Ureter (tissue), 1 donor: ENCODE data around the gene ZFHX2. TPM values are rescaled to one million over a fixed set of nuclear protein-coding genes. Genes with fewer than 3 reads are reported as not detected.
"Not testable (repeated sequence)": the region's sequence is repeated elsewhere in the genome, so short reads cannot be mapped to it uniquely, and the experiment has no call there.

Experiments
- DNase-seq: peaks from one replicate; pipeline ENCODE4 v3.0.0-alpha.2; 2020; ENCODE audit warnings: low spot score
- total RNA-seq: library from RNA; stranded (reverse); gene quantifications from one replicate; pipeline ENCODE4 v1.2.4, GENCODE V29; 2023
- donor health status: DM: yes; HTN: yes; CAD: no.

The ZFHX2 gene
- 2.8 TPM for total RNA-seq

DNA sequence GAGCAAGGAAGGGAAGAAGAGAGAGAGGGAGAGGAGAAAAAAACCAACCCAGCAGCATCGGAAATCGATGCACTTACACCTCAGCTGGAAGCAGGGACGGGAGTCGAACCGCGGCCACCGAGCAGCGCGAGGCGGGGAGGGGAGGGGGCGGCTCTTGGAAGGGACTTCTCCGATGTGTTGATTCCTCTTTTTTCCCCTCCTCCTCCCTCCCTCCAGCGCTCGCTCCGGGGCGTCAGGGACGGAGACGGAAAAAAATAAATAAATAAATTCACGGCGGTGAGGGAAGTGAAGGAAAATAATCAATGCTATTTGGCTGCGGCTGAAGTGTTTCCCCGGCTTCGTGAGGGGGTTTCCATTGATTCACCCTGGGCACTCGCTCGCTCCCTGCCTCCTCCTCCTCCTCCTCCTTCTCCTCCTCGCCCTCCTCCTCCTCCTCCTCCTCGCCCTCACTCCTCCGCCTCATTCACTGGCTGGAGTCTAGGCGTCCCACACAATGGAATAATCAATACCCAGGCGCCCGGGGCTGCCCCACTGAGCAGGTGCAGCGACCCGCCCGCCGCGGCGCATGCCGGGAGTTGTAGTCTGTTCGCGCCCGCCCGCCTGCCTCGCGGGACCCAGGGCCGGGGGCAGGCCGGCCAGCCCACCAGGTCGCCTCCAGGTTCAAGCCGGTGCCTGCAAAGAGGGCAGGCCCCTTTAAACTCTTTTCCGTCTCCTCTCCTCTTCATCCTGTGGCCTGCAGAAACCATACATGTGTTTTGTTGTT lies at the start of gene ZFHX2:
Gene ZFHX2, minus strand, starts transcription at position 500 of the 763 bp plus-strand sequence. CDS start 16,440 bp downstream, outside the sequence.
- DNase-seq = no peak

DNA sequence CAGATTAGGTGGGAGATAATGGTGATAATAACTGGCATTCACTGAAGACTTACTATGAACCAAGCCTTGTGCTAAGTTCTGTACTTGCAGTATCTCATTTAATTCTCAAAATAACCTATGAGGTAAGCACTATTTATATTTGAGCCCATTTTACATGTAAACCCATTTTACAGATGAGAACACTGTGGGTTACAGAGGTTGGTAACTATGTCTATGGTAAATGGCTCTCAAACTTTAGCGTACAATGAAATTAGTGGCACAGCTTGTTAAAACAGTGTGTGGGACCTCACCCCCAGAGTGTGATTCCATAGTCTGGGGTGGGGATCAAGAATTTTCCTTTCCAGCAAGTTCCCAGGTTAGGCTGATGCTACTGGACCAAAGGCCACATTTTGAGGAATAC lies 49.2 kb upstream of the ZFHX2 start:
- no peak for DNase-seq

DNA sequence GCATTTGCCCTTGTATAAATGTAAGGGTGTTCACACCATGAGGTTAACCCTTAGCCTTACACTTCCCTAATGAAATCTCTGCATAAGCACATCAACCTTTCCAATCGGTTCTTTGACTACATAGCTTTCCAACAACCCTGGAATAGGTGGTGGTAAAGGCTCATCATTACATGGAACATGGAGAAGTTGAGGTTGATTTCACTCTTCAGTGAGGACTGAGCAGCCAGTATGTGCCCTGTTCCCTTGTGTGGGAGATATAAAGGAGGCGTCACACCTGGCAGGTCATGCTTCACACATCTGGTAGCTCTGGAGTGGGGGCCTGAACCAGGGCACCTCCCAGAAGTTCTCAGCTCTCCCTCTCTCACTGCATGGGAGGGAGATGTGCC lies 48.8 kb upstream of the ZFHX2 start:
- DNase-seq = no peak

DNA sequence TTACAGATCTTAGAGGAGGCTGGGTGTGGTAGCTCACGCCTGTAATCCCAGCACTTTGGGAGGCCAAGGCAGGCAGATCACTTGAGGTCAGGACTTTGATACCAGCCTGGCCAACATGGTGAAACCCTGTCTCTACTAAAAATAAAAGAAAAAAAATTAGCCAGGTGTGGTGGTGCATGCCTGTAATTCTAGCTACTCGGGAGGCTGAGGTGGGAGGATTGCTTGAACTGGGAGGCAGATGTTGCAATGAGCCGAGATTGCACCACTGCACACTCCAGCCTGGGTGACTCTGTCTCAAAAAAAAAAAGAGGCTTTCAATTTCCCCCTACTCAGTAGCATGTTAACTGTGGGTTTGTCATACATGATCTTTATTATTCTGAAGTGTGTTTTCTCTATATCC lies 42.6 kb upstream of the ZFHX2 start:
- DNase-seq = not testable (repeated sequence)

DNA sequence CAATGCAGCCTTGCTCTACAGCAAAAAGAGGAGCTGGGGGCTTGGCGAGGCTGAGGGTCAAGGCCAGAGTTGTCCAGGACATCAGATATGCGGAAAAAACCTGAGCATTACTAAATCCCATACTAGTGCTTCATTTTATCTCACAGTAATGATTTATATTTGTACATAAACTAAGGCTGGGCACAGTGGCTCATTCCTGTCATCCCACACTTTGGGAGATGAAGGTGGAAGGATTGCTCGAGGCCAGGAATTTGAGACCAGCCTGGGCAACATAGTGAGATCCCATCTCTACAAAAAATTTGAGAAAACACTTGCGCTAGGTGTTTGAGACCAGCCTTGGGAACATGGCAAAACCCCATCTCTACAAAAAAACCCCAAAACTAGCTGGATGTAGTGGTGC lies 38.6 kb upstream of the ZFHX2 start:
- no peak for DNase-seq

DNA sequence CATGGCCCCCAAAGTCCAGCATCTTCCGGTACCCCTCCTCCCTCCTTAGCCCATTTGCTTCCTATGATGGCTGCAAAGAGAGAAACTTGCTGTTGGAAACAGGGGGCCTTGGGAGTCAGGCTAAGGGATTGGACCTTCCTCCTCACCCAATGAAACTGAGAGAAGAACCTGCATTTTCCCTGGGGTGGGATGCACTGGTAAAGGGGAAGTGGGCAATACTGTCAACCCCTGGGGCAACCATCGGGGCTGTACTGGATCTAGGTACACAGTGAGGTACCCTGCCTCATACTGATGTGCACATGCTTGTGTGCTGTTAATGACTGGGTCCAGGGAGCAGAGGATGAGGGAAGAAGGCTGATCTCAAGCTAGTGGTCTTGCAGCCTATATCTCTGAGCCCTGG lies 38.0 kb upstream of the ZFHX2 start:
- DNase-seq = no peak

DNA sequence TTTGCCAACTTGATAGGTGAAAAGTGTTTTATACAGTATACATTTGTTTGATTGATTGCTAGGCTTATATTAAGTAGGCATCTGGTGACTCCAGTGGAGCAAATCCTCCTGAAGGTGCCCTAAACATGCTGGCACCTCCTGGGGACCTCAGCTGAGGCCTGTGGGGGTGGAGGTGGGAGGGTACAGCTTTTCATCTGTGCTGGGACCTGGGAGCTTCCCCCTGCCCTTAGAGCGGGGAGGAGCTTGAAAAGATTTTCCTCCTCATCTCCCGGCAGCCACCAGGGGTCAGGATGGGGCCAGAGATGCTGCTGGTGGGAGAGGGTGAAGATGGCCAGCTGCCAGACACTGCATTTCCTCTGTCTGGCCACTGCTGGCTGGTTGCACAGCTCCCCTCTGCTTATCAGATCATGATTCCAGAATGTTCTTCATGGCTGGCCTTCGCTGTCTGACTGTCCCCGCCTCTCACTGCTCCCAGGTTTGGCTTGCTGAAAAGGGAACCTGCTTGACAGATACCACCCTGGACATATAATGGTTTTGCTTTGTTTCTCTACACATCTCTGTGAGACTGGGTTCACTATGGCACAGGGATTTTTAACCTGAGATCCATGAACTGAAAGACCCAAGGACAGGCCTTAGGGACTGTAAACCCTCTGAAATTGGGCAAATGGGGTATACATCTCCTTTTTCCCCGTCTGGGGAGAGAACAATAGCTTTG lies 37.5 kb upstream of the ZFHX2 start:
- DNase-seq = peak; percentile 91

DNA sequence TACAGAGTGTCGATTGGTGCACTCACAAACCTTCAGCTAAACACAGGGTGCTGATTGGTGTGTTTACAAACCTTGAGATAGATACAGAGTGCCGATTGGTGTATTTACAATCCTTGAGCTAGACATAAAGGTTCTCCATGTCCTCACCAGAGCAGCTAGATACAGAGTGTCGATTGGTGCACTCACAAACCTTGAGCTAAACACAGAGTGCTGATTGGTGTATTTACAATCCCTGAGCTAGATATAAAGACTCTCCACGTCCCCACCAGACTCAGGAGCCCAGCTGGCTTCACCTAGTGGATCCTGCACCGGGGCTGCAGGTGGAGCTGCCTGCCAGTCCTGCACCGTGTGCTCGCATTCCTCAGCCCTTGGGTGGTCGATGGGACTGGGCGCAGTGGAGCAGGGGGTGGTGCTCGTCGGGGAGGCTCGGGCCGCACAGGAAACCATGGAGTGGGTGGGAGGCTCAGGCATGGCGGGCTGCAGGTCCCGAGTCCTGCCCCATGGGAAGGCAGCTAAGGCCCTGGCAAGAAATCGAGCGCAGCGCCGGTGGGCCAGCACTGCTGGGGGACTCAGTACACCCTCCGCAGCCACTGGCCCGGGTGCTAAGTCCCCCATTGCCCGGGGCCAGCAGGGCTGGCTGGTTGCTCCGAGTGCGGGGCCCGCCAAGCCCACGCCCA lies 33.1 kb upstream of the ZFHX2 start:
- not testable (repeated sequence) for DNase-seq

DNA sequence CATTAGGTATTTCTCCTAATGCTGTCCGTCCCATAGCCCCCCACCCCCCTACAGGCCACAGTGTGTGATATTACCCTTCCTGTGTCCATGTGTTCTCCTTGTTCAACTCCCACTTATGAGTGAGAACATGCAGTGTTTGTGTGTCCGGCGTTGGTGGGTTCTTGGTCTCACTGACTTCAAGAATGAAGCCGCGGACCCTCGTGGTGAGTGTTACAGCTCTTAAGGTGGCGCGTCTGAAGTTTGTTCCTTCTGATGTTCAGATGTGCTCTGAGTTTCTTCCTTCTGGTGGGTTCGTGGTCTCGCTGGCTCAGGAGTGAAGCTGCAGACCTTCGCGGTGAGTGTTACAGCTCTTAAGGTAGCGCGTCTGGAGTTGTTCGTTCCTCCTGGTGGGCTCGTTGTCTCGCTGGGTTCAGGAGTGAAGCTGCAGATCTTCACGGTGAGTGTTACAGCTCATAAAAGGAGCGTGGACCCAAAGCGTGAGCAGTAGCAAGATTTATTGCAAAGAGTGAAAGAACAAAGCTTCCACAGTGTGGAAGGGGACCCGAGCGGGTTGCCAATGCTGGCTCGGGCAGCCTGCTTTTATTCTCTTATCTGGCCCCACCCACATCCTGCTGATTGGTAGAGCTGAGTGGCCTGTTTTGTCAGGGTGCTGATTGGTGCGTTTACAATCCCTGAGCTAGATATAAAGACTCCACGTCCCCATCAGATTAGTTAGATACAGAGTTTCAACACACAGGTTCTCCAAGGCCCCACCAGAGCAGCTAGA lies 32.4 kb upstream of the ZFHX2 start:
- DNase-seq = not testable (repeated sequence)

DNA sequence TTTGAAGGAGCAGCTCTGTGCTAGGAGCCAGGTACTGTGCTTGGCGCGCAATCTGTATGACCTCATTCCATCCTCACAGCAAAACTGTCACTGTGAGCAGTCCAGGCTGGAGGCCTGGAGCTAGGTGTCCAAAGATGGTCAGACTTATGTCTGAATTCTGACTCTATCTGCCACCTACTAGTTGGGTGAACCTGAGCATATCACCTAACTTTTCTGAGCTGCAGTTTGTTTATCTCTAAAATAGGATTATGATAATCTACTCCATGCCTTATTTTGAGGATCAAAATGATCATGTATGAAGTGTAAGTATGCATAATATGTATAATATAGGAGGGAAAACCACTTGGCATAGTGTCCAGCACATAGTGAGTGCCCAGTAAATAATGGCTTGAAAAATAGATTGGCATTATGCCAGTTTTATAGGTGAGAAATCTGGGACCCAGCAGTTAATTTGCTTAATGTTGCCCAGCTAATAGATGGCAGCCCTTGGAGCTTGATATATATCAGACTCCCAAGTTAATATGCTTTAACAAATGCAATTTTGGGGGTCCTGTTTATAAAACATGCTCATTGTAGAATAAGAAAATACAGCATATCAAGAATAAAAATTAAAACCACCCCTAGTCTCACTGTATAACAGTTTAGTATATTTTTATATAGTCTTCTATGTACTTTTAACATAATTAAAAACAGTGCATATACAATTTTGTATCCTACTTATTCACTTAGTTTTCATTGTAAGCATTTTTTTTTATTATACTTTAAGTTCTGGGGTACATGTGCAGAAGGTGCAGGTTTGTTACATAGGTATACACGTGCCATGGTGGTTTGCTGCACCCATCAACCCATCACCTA lies 31.6 kb upstream of the ZFHX2 start:
- DNase-seq = no peak

DNA sequence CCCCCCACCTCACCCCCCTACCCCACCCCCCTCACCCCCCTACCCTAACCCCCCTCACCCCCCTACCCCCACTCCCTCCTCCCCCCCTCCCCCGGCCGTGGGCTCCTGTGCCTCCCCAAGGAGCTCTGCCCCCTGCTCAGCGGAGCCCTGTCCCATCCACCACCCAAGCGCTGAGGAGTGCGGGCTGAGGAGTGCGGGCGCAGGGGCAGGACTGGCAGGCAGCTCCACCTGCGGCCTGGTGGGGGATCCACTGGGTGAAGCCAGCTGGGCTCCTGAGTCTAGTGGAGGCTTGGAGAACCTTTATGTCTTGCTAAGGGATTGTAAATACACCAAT lies 29.4 kb upstream of the ZFHX2 start:
- DNase-seq = no peak

DNA sequence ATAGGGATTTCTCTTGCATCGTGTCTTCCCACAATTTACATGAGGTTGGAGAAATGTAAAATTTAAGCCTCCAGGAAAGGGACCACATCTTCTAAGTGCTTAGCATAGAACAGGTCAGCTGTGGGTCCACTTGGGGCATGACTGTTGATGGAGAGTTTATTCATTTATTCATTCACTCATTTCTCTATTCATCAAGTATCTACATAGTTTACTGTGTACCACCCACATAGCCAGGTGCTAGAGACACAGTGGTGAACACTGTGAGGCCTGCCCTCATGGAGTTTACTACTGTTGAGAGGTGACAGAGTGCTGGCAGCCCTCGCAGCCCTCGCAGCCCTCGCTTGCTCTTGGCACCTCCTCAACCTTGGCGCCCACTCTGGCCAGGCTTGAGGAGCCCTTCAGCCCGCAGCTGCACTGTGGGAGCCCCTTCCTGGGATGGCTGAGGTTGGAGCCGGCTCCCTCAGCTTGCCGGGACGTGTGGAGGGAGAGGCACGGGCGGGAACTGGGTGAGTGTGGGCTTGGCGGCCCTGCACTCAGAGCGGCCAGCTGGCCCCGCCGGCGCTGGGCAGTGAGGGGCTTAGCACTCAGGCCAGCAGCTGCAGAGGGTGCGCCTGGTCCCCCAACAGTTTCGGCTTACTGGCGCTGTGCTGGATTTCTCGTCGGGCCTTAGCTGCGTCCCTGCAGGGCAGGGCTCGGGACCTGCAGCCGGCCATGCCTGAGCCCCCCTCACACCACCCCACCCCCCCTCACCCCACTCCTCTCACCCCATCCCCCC lies 28.8 kb upstream of the ZFHX2 start:
- DNase-seq = no peak

DNA sequence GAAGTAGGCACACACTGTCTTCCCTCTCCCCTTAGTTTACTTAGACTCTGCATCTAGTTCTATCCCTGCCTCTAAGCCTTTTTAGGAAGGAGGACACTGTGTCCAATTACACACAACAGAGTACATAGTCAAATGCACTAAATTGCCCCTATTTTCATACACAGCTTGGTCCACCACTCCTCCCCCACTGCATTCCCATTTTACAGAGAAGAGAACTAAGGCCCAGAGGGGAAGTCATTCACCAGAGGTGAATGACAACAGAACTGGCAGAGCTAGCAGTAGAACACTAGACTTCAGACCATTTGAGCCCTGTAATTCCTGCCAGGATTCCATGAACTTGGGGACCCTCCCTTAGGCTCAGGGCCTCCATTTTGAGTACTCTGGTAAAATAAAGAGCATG lies 28.2 kb upstream of the ZFHX2 start:
- no peak for DNase-seq

DNA sequence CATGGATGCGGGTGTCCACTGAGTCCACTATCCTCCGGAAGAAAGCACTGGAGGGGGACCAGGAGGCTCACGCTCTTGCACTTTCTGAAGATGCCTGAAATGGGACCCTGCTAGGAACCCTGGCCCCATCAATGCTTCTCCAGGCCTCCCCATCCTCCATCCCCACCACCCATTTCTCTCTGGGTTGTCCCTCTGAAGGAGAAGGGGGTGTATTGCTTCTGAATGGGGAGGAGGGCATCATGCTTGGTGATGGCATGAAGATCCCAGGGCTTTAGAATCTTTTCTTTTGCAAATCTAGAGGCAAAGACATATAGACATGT lies 27.7 kb upstream of the ZFHX2 start:
- no peak for DNase-seq

DNA sequence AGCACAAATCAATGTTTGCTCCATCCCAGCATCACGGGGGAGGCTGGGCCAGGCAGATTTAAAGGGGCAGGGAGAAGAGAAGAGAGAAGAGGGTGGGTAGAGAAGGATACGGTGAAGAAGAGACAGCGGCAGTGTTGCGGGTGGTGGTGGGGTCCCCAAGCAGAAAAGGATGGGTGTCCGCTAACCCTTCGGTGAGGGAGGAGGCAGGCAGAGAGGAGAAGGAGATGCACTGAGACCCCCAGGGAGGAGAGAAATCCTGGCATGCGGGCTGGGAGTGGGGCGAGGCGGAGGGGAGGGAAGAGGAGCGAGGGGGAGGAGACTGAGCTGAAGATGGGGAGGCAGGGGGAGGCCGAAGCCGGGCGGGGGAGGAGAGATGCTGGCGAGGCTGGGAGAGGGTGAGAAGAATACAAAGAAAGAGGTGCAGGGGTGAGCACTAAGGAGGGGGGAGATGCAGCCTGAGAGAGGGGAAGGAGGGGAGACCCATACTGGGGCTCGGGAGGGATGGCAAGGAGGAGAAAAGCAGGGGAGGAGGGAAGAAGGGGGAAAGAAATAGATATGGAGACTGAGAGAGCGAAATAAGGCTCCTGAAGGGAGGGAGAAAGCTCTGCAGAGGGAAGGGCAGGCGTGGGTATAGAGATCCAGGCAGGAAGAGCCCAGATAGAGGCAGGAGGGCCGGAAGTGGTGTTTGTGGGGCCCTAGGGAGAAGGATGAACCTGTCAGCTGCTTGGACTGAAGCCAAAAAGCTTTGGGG lies 27.2 kb upstream of the ZFHX2 start, which contains the start of gene JPH4:
Gene JPH4, minus strand, starts transcription at position 231 of the 751 bp plus-strand sequence. CDS start 1,337 bp downstream, outside the sequence.
- no peak for DNase-seq

DNA sequence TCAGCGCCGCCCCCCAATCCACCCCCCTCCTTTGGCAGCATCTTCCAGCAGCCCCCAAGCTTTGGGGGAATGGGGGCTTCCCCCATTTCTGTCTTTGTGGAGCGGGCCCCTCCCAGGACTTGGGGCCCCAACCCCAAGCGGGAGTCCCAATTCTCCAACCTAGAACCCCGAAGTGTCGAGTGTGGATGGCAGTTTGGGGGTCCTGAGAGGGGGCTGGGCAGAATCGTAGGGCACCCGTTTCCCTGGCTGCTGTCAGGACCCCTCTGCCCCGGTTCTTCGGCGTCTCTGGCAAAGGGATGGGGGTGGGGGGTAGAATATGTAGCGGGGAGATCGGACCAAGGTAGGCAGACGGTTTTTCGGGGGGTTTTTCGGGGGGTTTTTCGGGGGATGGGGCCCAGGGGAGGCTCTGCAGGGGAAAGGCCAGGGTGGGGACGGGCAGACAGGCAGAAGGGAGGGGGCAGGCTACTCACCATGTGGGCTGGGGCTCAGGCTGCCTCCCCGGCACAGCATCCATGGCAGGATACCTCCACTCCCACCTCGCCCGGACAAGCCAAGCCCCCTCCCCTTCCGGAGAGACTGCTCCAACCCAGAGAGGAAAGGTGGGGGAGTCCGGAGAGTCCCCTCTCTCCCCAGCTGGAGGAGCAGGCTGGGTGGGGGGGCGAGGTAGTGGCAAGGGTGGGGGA lies 26.3 kb upstream of the ZFHX2 start:
- DNase-seq = peak; percentile 37

DNA sequence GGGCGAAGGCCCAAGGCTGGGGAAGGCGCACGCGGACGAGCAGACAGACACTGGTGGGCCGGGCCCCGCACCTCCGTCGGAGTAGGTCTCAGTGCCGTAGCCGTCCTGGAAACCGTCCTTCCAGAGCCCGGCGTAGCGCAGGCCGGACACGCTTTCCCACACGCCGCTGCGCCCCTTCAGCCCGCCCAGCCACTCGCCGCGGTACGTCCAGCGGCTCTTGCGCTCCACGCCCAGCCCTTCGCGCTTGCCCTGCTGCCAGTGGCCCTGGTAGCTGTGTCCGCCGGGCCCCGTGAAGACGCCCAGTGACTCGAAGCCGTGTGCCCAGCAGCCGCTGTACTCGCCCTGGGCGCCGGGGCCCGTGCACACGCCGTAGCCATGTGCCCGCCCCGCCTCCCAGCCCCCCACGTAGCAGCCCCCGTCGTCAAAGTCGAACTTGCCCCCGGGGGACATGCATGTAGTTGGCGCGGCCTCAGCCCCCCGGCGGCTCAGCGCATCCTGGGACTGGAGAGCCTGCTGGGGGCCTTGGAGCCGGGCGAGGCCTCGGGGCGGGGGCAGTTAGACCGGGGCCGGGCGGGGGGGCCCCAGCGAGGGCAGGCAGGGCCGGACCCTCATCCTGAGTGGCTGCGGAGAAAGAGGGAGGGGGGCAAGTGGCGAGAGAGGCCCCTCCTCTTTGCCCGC lies 25.6 kb upstream of the ZFHX2 start:
- peak; percentile 43 for DNase-seq

DNA sequence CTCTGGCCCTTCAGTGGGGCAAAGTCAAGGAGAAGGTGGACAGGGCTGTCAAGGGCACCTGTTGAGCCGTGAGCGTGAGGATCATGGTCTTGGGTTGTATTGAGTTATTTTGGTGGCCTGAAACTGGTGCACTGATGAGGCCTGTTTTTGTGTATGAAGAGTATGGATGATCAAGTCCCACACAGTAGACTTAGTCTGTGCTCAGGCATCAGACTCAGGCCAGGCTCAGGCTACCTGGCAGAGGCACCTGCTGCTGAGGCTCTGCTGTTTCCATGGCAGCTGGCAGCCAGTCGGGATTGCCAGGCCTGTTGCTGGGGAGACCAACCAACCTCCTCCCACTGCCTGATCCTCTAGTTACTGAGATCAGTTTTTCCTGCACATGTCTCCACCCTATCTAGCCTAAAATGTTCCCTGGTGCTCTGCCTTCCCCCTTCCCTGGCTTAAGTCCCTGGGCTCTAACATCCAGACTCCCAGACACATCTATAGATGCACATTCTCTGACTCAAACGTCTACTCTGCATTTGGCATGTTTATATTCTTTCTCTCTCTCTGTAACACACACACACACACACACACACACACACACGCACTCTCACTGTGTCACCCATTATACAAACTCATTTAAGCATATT lies 21.9 kb upstream of the ZFHX2 start:
- peak; percentile 39 for DNase-seq
